ENCODE data around the gene LDLRAP1.

LDLRAP1 gene, protein sequence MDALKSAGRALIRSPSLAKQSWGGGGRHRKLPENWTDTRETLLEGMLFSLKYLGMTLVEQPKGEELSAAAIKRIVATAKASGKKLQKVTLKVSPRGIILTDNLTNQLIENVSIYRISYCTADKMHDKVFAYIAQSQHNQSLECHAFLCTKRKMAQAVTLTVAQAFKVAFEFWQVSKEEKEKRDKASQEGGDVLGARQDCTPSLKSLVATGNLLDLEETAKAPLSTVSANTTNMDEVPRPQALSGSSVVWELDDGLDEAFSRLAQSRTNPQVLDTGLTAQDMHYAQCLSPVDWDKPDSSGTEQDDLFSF

DNA sequence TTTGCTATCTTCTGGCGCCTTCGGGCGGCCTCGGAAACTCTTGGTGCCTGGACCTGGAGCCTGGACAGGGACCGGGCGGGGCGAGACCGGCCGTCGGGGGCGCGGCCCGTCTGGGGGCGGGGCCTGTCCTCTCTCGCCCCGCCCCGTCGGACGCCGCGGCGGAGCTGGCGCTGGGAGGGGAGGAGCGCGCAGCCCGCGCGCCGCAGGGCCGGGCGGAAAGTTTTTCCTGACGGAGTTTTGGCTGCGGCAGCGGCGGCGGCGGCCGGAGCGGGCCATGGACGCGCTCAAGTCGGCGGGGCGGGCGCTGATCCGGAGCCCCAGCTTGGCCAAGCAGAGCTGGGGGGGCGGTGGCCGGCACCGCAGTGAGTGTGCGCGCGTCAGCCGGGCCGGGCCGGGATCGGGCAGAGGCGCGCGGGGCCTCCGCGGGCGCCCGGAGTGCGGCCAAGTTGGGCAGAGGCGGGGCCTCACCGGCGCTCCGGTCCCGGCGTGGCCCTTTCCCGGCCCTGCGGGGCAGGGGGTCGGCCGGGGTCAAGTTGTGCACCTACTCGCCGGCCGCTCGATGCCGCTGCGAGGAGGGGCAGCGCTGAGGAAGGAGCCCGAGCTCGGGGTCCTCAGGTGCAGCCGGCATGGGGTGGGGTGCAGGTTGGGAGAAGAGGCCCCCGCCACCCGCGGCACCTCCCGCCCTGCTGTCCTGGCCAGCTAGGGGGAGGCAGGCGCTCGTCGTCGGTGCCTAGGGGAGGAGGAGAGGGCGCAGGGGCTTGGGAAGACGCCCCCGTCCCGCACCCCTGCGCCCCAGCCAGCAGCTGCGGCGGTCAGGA lies at the start of gene LDLRAP1:
Gene LDLRAP1, plus strand, starts transcription at position 182 of the 818 bp plus-strand sequence. Its CDS starts 93 bp downstream, at position 275.
- TF ChIP-seq, protein P1, sequence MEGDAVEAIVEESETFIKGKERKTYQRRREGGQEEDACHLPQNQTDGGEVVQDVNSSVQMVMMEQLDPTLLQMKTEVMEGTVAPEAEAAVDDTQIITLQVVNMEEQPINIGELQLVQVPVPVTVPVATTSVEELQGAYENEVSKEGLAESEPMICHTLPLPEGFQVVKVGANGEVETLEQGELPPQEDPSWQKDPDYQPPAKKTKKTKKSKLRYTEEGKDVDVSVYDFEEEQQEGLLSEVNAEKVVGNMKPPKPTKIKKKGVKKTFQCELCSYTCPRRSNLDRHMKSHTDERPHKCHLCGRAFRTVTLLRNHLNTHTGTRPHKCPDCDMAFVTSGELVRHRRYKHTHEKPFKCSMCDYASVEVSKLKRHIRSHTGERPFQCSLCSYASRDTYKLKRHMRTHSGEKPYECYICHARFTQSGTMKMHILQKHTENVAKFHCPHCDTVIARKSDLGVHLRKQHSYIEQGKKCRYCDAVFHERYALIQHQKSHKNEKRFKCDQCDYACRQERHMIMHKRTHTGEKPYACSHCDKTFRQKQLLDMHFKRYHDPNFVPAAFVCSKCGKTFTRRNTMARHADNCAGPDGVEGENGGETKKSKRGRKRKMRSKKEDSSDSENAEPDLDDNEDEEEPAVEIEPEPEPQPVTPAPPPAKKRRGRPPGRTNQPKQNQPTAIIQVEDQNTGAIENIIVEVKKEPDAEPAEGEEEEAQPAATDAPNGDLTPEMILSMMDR (IDR thresholded peaks at IDR 0.05; ENCODE audit: borderline replicate concordance, insufficient read depth, low read depth, low read length): no peak
- H3K4me3 ChIP-seq (ENCODE audit: low read depth, low read length): peak within 1 kb of the TSS; percentile 78

DNA sequence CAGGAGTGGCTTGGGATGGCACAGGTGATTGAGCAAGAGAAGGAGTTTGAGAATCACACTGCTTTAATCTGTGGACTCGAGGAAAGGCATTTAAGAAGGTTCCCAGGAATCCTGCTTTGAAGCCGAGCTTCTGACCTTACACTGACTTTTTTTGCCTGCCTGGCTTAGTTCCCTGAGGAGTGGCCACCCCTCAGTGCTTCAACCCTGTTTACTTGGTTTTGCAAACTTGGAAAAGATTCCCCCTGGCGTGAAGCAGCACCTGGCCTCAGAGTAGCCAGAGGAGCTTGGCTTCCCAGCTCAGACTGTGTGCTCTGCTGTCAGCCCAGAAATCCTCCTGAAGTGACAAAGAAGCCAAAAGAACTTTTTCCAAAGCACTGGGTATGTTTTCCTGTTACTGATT lies 48.5 kb upstream of the LDLRAP1 start:
- no peak overlapping the region for H3K4me3 ChIP-seq (ENCODE audit: low read depth, low read length)
- TF ChIP-seq, protein P1 (IDR thresholded peaks at IDR 0.05; ENCODE audit: borderline replicate concordance, insufficient read depth, low read depth, low read length): no peak

DNA sequence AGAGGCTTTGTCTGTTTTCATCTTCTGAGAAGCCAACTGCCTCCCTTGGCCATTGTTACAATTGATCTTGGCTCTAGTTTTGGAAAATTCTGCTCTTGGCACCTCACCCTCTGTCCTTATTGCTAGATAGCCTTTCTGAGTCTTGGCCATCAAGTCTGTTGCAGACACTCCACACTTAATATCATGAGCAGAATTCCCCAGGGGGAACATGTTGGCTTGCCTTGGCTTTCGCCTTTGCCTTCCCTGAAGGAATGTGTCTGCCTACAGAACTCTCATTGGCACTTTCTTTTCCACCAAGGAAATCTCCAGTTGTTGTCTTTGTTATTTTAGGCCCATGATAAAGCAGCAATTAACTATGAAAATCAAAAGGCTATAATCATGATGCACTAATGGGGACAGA lies 42.7 kb upstream of the LDLRAP1 start:
- TF ChIP-seq, protein P1 (IDR thresholded peaks at IDR 0.05; ENCODE audit: borderline replicate concordance, insufficient read depth, low read depth, low read length): no peak
- no peak overlapping the region for H3K4me3 ChIP-seq (ENCODE audit: low read depth, low read length)

DNA sequence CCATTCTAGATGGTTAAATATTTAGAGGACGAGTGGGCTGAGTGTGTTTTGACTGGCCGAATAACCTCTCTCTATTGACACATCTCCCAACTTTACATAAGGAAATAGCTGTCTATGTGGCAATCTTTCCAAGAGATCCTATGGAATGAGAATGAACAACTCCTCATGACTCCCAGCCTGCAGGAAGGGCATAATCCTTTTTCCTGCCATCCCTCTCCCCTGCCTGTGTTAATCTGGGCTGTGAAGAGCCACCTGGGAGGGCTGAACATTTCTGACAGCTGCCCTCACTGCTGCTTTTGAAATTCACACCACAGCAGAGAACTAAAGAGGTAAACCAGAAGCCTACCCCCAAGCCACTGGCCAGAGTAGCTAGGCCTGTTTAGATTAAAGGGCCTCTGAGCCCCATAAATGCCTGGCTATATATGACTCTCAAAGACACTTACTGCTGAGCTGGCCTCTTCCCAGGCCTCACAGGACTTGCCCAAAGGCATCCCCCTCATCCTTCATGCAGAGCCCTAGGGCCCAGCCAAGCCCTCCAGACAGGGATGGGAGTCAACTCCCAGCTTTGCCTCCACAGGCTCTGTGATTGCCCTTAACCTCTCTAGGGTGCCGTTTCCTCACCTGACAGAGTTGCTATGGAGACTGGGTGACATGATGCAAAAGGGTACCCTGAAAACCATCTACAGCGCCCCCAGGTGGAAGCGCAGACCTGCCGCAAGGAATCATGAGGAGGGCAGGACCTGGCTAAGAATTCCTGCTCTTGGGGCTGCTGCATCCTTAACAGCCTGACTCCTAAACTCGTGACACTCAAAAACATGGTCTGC lies 42.0 kb upstream of the LDLRAP1 start:
- H3K4me3 ChIP-seq (ENCODE audit: low read depth, low read length): no peak overlapping the region

DNA sequence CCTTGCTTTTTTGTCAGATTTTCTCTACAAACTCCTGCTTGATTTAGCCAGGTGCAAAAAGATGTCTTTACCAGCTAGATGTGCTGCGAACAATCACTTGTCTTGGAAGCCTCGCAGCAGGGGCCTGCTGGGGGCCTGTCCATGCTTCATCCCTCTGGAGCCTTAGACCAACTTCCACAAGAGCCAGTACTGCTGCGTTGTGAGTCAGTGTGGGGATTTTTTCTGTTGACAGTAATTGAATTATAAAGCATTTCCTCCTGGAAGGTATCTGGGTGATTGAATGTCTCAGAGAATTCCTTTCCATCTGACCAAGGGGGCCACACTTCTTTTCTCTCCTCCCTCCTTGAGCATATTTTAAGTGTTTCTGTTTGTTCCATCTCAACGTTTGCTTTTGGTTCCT lies 40.4 kb upstream of the LDLRAP1 start:
- TF ChIP-seq, protein P1 (IDR thresholded peaks at IDR 0.05; ENCODE audit: borderline replicate concordance, insufficient read depth, low read depth, low read length): no peak

More for the DNA sequence above, 42.0 kb upstream of the LDLRAP1 start:
- TF ChIP-seq, protein P1 (IDR thresholded peaks at IDR 0.05; ENCODE audit: borderline replicate concordance, insufficient read depth, low read depth, low read length): no peak

DNA sequence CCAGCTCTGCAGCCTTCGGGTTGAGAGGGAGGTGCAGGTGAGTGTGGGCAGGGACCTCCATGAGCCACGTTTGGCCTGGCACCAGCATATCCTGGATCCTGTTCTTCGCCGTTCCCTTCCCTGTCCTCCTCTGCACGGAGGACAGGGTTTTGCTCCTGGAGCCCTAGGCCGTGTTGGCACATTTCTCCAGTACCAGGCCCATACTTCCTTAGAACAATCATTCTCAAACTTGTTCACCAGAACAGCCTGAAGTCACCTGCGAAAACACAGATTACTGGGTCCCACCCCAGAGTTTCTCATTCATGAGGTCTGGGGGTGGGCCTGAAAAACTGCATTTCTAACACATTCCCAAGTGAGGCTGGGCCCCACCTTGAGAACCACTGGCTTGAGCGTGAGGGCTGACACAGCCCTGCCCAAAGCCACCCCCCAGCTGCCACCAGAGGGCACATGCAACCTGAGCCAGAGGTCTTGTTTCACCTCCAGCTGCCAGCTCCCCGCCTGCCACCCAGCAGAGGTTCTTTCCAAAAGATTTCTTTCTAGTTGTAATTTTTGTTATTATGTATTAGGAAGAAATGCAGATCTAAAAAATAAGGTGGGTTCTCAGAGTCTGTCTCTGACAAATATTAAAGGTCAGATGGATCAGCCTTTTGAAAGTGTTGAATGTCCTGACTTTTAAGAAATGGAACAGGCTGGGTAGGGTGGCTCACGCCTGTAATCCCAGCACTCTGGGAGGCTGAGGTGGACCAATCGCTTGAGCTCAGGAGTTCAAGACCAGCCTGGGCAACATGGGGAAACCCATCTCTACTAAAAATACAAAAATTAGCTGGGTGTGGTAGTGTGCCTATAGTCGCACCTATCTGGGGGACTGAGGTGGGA lies 39.6 kb upstream of the LDLRAP1 start:
- TF ChIP-seq, protein P1 (IDR thresholded peaks at IDR 0.05; ENCODE audit: borderline replicate concordance, insufficient read depth, low read depth, low read length): peak; percentile 63; the same call in 1 of the 2 replicates
- H3K4me3 ChIP-seq (ENCODE audit: low read depth, low read length): no peak overlapping the region

More for the DNA sequence above, 40.4 kb upstream of the LDLRAP1 start:
- no peak overlapping the region for H3K4me3 ChIP-seq (ENCODE audit: low read depth, low read length)

Measured in GM12875 (cell line).